CD4-positive, alpha-beta T cell (primary cell): Measurements from ENCODE around the gene PRR16. TPM values are rescaled to one million over a fixed set of nuclear protein-coding genes. Genes with fewer than 3 reads are reported as not detected.

Experiments
- ATAC-seq: fragments of 200-7000 bp; cut with Tn5 transposase; one replicate; pipeline ENCODE4 v1.10.0; 2022; ENCODE audit warnings: mild to moderate bottlenecking; ENCODE audit not compliant: poor library complexity
- CTCF ChIA-PET: fragments of 350-600 bp; sonication (Branson Sonifier 250); formaldehyde crosslinking; loops from one replicate; lab custom pipeline; 2021; ENCODE audit warnings: antibody characterized with exemption, inconsistent platforms; lab: Charles Lee
- POLR2A ChIA-PET: fragments of 350-600 bp; sonication (Branson Sonifier 250); formaldehyde crosslinking; loops from one replicate; lab custom pipeline; 2021; ENCODE audit warnings: antibody characterized with exemption, inconsistent platforms; lab: Charles Lee
- DNase-seq, 14 experiments: peaks; one replicate each; pipeline ENCODE4 v3.0.0-alpha.2; 2013 to 2020; ENCODE audit warnings: mixed read lengths in 2 of 14
- H3K27ac ChIP-seq, 2 donors: one replicate each; pipeline versions ENCODE4 v1.5.1 to v1.7.0; 2013; ENCODE audit warnings: low read length in 2 of 2, low read depth in 1 of 2, mild to moderate bottlenecking in 1 of 2
- H3K27me3 ChIP-seq, 2 experiments: 1 replicate in 1 of 2; 2 replicates in 1 of 2; pipeline versions ENCODE4 v1.6.1 to v1.7.0; 2013; ENCODE audit warnings: low read length in 2 of 2, control low read depth in 1 of 2, mild to moderate bottlenecking in 1 of 2, moderate library complexity in 1 of 2; ENCODE audit not compliant: insufficient read depth in 2 of 2, control insufficient read depth in 1 of 2
- H3K36me3 ChIP-seq: one replicate; pipeline ENCODE4 v1.6.1; 2013; ENCODE audit warnings: low read length, control low read depth; ENCODE audit not compliant: insufficient read depth
- H3K4me1 ChIP-seq: one replicate; pipeline ENCODE4 v1.6.1; 2013; ENCODE audit warnings: low read length, control low read depth; ENCODE audit not compliant: insufficient read depth
- H3K4me3 ChIP-seq: one replicate; pipeline ENCODE4 v1.5.1; 2013; ENCODE audit warnings: mild to moderate bottlenecking, low read length, moderate library complexity
- H3K9me3 ChIP-seq, 2 experiments: 1 replicate in 1 of 2; 2 replicates in 1 of 2; pipeline versions ENCODE4 v1.6.1 to v1.7.0; 2013; ENCODE audit warnings: low read length in 2 of 2, mild to moderate bottlenecking in 2 of 2, control low read depth in 1 of 2, moderate library complexity in 1 of 2; ENCODE audit not compliant: control insufficient read depth in 1 of 2, insufficient read depth in 1 of 2
- H3K27ac Mint-ChIP-seq: one replicate; pipeline ENCODE4 v1.8.0; 2020; ENCODE audit warnings: mixed read lengths
- H3K27me3 Mint-ChIP-seq: one replicate; pipeline ENCODE4 v1.8.0; 2021; ENCODE audit warnings: mixed read lengths
- H3K36me3 Mint-ChIP-seq: one replicate; pipeline ENCODE4 v1.8.0; 2021; ENCODE audit warnings: low read depth, mixed read lengths
- H3K4me1 Mint-ChIP-seq: one replicate; pipeline ENCODE4 v1.8.0; 2021; ENCODE audit warnings: low read depth, mixed read lengths
- H3K4me3 Mint-ChIP-seq: one replicate; pipeline ENCODE4 v1.8.0; 2020; ENCODE audit warnings: mild to moderate bottlenecking, mixed read lengths
- H3K9me3 Mint-ChIP-seq: one replicate; pipeline ENCODE4 v1.8.0; 2020; ENCODE audit warnings: mixed read lengths
- CTCF ChIP-seq: fragments of 200-600 bp; IDR thresholded peaks from one replicate; pipeline ENCODE4 v1.8.0; 2022; ENCODE audit warnings: antibody characterized with exemption, mild to moderate bottlenecking
- intact Hi-C, 2 experiments: fragments of 100-400 bp; cut with DNase I in 1 of 2; cut with micrococcal nuclease in 1 of 2; formaldehyde crosslinking; loops; one replicate each; pipeline versions ENCODE4 v1.15.1 to v1.9.0; 2023 to 2025; cut with DNase I, micrococcal nuclease
- total RNA-seq, 174 experiments: library from RNA in 2 of 174; stranded (reverse) in 2 of 174; gene quantifications; one replicate each; pipeline ENCODE4 v1.2.3 and lab custom pipeline; 2021 to 2026

Gene PRR16
- total RNA-seq, 2 experiments from 2014 or later: not detected

GRCh38 chr5:120538149-120538548, 74.0 kb downstream of the PRR16 start:
- Histone ChIP-seq H3K4me3 (no peak overlapping the region), H3K9me3 (no peaks in the 10 kb centered on the region), H3K27me3 (no peaks in the 10 kb centered on the region), H3K4me1 (no peaks in the 10 kb centered on the region), H3K27ac (no peak overlapping the region), H3K36me3 (no peaks in the 10 kb centered on the region)
- ChIA-PET CTCF (no interaction called here), POLR2A (no interaction called here)
- intact Hi-C loops: no loop called here
- no peak overlapping the region for H3K27ac Mint-ChIP-seq
- TF ChIP-seq CTCF: no peak
- peaks cover 5% of the 10 kb centered on the region for H3K9me3 Mint-ChIP-seq
- no peaks in the 10 kb centered on the region for H3K36me3 Mint-ChIP-seq
- H3K4me3 Mint-ChIP-seq: no peak overlapping the region
- DNase-seq (no peak), ATAC-seq (no peak)
- H3K27me3 Mint-ChIP-seq: no peaks in the 10 kb centered on the region
- no peaks in the 10 kb centered on the region for H3K4me1 Mint-ChIP-seq

GRCh38 chr5:120538644-120539043, 74.5 kb downstream of the PRR16 start:
- H3K4me1 Mint-ChIP-seq: no peaks in the 10 kb centered on the region
- Histone ChIP-seq H3K4me1 (no peaks in the 10 kb centered on the region), H3K36me3 (no peaks in the 10 kb centered on the region), H3K9me3 (no peaks in the 10 kb centered on the region), H3K27me3 (no peaks in the 10 kb centered on the region), H3K27ac (no peak overlapping the region), H3K4me3 (no peak overlapping the region)
- ATAC-seq (no peak), DNase-seq (no peak)
- POLR2A ChIA-PET: no interaction called here
- CTCF ChIA-PET: no interaction called here
- TF ChIP-seq CTCF: no peak
- H3K4me3 Mint-ChIP-seq: no peak overlapping the region
- no peak overlapping the region for H3K27ac Mint-ChIP-seq
- H3K36me3 Mint-ChIP-seq: no peaks in the 10 kb centered on the region
- peaks cover 5% of the 10 kb centered on the region for H3K9me3 Mint-ChIP-seq
- intact Hi-C loops: no loop called here
- H3K27me3 Mint-ChIP-seq: no peaks in the 10 kb centered on the region

GRCh38 chr5:120539471-120539870, 75.4 kb downstream of the PRR16 start:
- Mint-ChIP-seq H3K27ac (no peak overlapping the region), H3K4me3 (no peak overlapping the region), H3K27me3 (no peaks in the 10 kb centered on the region), H3K36me3 (no peaks in the 10 kb centered on the region), H3K9me3 (peaks cover 5% of the 10 kb centered on the region), H3K4me1 (no peaks in the 10 kb centered on the region)
- ATAC-seq (no peak), DNase-seq (no peak)
- Histone ChIP-seq H3K9me3 (no peaks in the 10 kb centered on the region), H3K36me3 (no peaks in the 10 kb centered on the region), H3K4me1 (no peaks in the 10 kb centered on the region), H3K27me3 (no peaks in the 10 kb centered on the region), H3K4me3 (no peak overlapping the region), H3K27ac (no peak overlapping the region)
- intact Hi-C loops: no loop called here
- TF ChIP-seq CTCF: no peak
- ChIA-PET POLR2A (no interaction called here), CTCF (no interaction called here)
